Erythroblast (primary cell): ENCODE results near the gene MYO1E.

ENCODE experiments used
- GATA1 ChIP-seq: IDR thresholded peaks from 2 replicates; pipeline ENCODE4 v1.6.1; 2011; ENCODE audit warnings: low read depth, mild to moderate bottlenecking, control low read depth, low read length, moderate library complexity
- POLR2A ChIP-seq: IDR thresholded peaks from 2 replicates; pipeline ENCODE4 v1.6.1; 2011; ENCODE audit warnings: mild to moderate bottlenecking, low read length

DNA sequence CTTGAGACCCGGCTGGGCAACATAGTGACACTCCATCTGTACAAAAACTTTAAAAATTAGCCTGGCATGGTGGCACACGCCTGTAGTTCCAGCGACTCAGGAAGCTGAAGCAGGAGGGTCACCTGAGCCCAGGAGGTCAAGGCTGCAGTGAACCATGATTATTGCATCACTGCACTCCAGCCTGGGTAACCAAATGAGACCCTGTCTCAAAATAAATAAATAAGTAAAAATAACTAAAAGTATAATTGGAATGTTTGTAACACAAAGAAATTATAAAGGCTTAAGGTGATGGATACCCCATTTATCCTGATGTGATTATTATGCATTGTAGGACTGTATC lies 38.6 kb downstream of the MYO1E start:
- TF ChIP-seq POLR2A (no peak), GATA1 (no peak)
